ENCODE data around the gene TLE5. TPM values are rescaled to one million over a fixed set of nuclear protein-coding genes. Genes with fewer than 3 reads are reported as not detected.

The TLE5 gene
- total and polyA plus RNA-seq, 9 of the 15 experiments (the other 6 are each of a cell fraction or from before 2014, with no cell fraction given): 2.0 to 347 (median 235) TPM

DNA sequence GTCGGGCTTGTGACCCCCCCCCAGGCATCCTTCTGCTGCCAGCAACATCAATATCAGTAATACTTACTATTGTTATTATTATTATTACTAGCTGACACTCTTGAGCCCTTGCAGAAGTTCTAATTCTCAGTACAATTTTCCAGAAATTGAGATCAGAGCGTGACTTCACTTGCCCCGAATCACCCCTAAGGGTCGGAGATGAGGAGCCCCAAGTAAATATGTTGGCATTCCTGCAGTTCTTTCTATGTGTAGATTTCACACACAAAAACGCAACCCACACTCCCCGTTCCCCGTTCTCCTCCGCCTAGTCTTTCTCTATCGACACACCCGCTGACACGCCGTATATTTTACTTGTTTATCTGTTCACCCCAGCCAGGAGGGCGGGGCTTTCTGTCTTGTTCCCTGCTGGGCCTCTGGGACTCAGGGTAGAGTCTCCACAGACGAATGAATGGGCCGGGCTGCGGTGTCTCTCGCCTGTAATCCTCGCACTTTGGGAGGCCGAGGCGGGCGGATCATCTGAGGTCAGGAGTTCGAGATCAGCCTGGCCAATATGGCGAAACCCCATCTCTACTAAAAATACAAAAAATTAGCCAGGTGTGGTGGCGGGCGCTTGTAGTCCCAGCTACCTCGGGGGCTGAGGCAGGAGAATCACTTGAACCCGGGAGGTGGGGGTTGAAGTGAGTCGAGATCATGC lies 14.7 kb downstream of the TLE5 start (continued):
- TF ChIP-seq, protein P1, sequence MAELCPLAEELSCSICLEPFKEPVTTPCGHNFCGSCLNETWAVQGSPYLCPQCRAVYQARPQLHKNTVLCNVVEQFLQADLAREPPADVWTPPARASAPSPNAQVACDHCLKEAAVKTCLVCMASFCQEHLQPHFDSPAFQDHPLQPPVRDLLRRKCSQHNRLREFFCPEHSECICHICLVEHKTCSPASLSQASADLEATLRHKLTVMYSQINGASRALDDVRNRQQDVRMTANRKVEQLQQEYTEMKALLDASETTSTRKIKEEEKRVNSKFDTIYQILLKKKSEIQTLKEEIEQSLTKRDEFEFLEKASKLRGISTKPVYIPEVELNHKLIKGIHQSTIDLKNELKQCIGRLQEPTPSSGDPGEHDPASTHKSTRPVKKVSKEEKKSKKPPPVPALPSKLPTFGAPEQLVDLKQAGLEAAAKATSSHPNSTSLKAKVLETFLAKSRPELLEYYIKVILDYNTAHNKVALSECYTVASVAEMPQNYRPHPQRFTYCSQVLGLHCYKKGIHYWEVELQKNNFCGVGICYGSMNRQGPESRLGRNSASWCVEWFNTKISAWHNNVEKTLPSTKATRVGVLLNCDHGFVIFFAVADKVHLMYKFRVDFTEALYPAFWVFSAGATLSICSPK (IDR thresholded peaks at IDR 0.05; ENCODE audit: borderline replicate concordance): no peak
- no peak for TF ChIP-seq SRSF1 (IDR thresholded peaks at IDR 0.05; ENCODE audit: low read depth, low read length)
- TF ChIP-seq MAZ (CRISPR knock-in tag; conservative IDR thresholded peaks at IDR 0.05 in 1 of 2, IDR thresholded peaks at IDR 0.05 in 1 of 2): peak; percentile 64 to 89
- TF ChIP-seq, protein P2, sequence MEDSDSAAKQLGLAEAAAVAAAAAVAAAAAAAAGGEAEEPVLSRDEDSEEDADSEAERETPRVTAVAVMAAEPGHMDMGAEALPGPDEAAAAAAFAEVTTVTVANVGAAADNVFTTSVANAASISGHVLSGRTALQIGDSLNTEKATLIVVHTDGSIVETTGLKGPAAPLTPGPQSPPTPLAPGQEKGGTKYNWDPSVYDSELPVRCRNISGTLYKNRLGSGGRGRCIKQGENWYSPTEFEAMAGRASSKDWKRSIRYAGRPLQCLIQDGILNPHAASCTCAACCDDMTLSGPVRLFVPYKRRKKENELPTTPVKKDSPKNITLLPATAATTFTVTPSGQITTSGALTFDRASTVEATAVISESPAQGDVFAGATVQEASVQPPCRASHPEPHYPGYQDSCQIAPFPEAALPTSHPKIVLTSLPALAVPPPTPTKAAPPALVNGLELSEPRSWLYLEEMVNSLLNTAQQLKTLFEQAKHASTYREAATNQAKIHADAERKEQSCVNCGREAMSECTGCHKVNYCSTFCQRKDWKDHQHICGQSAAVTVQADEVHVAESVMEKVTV (CRISPR knock-in tag; IDR thresholded peaks at IDR 0.05): no peak
- TF ChIP-seq, protein P3, sequence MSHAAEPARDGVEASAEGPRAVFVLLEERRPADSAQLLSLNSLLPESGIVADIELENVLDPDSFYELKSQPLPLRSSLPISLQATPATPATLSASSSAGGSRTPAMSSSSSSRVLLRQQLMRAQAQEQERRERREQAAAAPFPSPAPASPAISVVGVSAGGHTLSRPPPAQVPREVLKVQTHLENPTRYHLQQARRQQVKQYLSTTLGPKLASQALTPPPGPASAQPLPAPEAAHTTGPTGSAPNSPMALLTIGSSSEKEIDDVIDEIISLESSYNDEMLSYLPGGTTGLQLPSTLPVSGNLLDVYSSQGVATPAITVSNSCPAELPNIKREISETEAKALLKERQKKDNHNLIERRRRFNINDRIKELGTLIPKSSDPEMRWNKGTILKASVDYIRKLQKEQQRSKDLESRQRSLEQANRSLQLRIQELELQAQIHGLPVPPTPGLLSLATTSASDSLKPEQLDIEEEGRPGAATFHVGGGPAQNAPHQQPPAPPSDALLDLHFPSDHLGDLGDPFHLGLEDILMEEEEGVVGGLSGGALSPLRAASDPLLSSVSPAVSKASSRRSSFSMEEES (CRISPR knock-in tag; IDR thresholded peaks at IDR 0.05): no peak
- TF ChIP-seq, protein P4, sequence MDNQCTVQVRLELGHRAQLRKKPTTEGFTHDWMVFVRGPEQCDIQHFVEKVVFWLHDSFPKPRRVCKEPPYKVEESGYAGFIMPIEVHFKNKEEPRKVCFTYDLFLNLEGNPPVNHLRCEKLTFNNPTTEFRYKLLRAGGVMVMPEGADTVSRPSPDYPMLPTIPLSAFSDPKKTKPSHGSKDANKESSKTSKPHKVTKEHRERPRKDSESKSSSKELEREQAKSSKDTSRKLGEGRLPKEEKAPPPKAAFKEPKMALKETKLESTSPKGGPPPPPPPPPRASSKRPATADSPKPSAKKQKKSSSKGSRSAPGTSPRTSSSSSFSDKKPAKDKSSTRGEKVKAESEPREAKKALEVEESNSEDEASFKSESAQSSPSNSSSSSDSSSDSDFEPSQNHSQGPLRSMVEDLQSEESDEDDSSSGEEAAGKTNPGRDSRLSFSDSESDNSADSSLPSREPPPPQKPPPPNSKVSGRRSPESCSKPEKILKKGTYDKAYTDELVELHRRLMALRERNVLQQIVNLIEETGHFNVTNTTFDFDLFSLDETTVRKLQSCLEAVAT (IDR thresholded peaks at IDR 0.05): peak; percentile 17 to 76; a peak in 3 of 4 replicates
- TF ChIP-seq ZFP36 (IDR thresholded peaks at IDR 0.05; ENCODE audit: low read depth, low read length, partially characterized antibody): peak; percentile 18
- TF ChIP-seq ZNF431 (CRISPR knock-in tag; IDR thresholded peaks at IDR 0.05): no peak
- TF ChIP-seq, protein P5, sequence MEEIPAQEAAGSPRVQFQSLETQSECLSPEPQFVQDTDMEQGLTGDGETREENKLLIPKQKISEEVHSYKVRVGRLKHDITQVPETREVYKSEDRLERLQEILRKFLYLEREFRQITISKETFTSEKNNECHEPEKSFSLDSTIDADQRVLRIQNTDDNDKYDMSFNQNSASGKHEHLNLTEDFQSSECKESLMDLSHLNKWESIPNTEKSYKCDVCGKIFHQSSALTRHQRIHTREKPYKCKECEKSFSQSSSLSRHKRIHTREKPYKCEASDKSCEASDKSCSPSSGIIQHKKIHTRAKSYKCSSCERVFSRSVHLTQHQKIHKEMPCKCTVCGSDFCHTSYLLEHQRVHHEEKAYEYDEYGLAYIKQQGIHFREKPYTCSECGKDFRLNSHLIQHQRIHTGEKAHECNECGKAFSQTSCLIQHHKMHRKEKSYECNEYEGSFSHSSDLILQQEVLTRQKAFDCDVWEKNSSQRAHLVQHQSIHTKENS (CRISPR knock-in tag; IDR thresholded peaks at IDR 0.05): no peak
- TF ChIP-seq ILK (tag; IDR thresholded peaks at IDR 0.05; ENCODE audit: borderline replicate concordance, low read depth): no peak

Measured in K562 (cell line).